ENCODE data around the gene DCAF5. TPM values are rescaled to one million over a fixed set of nuclear protein-coding genes. Genes with fewer than 3 reads are reported as not detected.

The DCAF5 gene
- total and polyA plus RNA-seq, 8 donors: 15.9 to 30.4 (median 20.2) TPM

DNA sequence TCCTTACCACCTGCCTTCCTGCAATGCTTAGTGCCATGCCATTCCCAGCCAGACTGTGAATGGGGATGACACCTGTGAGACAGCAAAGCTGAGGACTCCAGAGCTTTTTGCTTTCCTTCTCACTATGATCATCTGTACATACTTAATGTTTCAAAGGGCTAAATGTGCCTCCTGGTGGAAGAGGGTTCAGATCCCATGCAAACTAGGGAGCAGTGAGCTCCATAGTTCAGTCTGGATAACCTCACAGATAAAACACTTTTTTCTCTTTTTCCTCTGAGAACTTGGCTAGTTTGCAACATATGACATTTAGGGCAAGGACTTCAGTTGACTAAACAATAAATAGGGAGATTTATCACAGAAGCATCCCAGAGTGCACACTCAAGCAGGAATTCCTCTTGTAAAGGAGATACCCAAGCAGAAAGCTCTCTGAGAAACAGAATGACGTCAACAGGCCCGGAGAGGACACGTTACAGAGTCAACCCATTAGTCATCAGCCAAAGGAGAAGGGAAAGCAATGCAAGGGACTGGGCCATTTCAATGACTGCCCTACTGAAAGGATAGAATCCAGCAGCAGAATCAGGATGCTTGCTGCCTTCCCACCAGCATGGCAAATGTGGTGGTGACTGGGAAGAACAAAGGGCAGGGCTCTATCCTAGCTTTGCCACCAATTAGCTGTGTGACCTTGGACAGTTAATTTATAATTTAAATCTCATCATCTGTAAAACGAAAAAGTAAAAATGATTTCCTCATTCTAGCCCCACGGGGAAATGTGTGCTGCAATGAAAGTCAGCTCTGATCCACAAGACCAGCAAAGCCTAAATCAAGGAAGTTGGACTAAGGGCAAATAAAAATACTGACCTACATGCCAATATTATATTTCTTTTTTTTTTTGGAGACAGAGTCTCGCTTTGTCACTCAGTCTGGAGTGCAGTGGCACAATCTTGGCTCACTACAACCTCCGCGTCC is 93.0 kb downstream of the DCAF5 start:
- Histone ChIP-seq H3K27ac (peak overlapping the region in 1 of 4 donors; percentile 50), H3K27me3 (no peaks in the 10 kb centered on the region), H3K36me3 (peaks cover 0 to 19% (median 6%) of the 10 kb centered on the region in 3 donors), H3K4me1 (no peaks in the 10 kb centered on the region), H3K9me3 (no peaks in the 10 kb centered on the region), H3K4me3 (no peak overlapping the region)
- TF ChIP-seq, protein P1, sequence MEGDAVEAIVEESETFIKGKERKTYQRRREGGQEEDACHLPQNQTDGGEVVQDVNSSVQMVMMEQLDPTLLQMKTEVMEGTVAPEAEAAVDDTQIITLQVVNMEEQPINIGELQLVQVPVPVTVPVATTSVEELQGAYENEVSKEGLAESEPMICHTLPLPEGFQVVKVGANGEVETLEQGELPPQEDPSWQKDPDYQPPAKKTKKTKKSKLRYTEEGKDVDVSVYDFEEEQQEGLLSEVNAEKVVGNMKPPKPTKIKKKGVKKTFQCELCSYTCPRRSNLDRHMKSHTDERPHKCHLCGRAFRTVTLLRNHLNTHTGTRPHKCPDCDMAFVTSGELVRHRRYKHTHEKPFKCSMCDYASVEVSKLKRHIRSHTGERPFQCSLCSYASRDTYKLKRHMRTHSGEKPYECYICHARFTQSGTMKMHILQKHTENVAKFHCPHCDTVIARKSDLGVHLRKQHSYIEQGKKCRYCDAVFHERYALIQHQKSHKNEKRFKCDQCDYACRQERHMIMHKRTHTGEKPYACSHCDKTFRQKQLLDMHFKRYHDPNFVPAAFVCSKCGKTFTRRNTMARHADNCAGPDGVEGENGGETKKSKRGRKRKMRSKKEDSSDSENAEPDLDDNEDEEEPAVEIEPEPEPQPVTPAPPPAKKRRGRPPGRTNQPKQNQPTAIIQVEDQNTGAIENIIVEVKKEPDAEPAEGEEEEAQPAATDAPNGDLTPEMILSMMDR (IDR thresholded peaks at IDR 0.05): no peak
- no peak for DNase-seq
- intact Hi-C loops (cut with DNase I): no loop called here
- 78 to 83% methylated on average over 8 of the region's 8 CpGs for WGBS, 2 donors
- no peak for FAIRE-seq
- ATAC-seq: peak in 3 of 4 donors; percentile 70 to 83 (median 83)

DNA sequence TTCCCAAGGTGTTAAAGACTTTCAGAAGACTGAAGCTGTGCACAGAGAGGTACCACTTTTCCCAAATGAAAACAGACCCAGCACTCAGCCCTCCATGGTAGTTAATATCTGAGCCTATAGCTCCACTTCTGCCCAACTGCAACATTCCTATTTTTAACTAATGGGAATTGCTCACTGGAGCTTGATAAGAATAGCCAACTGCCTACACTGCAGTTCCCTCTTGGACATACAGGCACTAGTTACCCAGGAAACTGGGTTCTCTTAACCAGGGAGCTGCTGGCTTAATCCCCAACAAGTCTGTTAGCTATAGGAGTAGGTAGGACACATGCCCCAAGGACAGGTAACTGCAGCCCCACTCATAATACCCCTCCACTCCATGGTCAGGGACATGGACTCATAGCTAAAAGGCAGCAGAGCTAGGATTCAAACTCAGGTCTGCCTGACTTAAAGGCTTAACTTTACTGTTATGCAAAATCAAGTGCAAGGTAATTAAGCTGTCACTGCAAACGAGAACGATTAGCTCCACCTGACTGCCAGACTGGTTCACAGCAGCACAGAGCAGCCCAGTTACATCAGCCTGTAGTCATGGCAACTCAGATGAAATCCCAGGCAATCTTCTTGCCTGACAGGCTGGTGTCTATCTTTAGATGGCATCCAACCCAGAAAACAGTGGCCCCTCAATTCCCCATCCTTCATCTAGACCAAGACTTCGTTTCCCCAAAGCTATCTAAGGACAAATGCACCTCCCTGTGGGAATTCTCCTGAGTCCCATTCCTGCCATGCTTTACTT is 96.7 kb downstream of the DCAF5 start:
- no peaks in the 10 kb centered on the region for H3K27me3 ChIP-seq
- TF ChIP-seq, protein P1 (IDR thresholded peaks at IDR 0.05): no peak
- H3K4me3 ChIP-seq: no peak overlapping the region
- H3K27ac ChIP-seq: no peak overlapping the region
- peak in 3 of 4 donors; percentile 42 to 64 (median 62) for ATAC-seq
- H3K36me3 ChIP-seq: peaks cover 4 to 32% (median 19%) of the 10 kb centered on the region in 3 donors
- H3K9me3 ChIP-seq: no peaks in the 10 kb centered on the region
- no peak for FAIRE-seq
- peaks cover 0 to 7% (median 2%) of the 10 kb centered on the region in 3 donors for H3K4me1 ChIP-seq
- WGBS, 2 donors: 50 to 58% methylated on average over 3 of the region's 3 CpGs
- intact Hi-C loops (cut with DNase I): no loop called here
- DNase-seq: no peak

DNA sequence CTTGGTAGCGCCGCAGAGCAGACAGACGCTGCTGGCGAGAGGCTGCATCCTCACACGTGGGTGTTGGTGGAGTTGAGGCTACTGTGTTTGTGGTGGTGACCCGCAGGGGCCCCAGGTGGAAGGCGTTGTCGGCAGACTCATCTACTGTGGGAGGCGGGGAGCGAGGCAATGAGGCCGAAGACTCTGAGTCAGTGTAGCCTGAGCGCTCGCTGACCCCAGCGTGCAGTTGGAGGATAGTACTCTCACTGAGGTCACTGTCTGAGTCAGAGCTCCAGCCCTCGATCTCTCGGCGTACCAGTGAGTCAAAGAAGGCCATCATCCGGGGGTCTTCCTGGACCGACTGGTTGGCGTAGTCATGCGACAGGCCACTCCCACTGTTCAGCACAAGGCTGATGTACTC is 97.8 kb downstream of the DCAF5 start:
- intact Hi-C loops (cut with DNase I): no loop called here
- FAIRE-seq (no peak), ATAC-seq (no peak), DNase-seq (no peak)
- TF ChIP-seq, protein P1 (IDR thresholded peaks at IDR 0.05): no peak
- Histone ChIP-seq H3K4me3 (no peak overlapping the region), H3K9me3 (no peaks in the 10 kb centered on the region), H3K27me3 (no peaks in the 10 kb centered on the region), H3K4me1 (peaks cover 0 to 18% (median 5%) of the 10 kb centered on the region in 3 donors), H3K36me3 (peaks cover 4 to 25% (median 19%) of the 10 kb centered on the region in 3 donors), H3K27ac (no peak overlapping the region)
- WGBS, 2 donors: 93 to 95% methylated on average over 21 of the region's 21 CpGs

DNA sequence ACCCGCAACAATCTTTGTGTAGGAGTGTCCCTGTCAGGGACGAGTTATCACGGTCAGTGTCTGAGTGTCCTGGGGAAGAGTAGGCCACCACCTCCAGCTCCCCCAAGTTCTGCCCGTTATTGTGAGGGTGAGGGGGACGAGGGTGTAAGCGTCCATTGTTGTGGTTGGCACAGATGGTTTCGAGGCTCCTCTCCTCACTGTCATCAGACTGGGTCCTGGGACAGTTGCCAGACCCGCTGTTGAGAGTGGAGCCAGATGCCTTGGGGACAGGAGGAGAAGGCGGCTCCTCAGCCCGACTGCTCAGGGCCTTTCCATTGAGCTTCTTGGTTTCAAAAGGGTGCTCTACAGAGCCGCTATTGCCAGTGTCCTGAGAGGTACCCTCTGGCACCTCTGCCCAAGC is 98.9 kb downstream of the DCAF5 start:
- TF ChIP-seq, protein P1 (IDR thresholded peaks at IDR 0.05): no peak
- intact Hi-C loops (cut with DNase I): no loop called here
- Histone ChIP-seq H3K27ac (no peak overlapping the region), H3K4me3 (no peak overlapping the region), H3K27me3 (no peaks in the 10 kb centered on the region), H3K9me3 (no peaks in the 10 kb centered on the region), H3K4me1 (peaks cover 0 to 22% (median 5%) of the 10 kb centered on the region in 3 donors), H3K36me3 (peaks cover 4 to 24% (median 19%) of the 10 kb centered on the region in 3 donors)
- 91 to 92% methylated on average over 11 of the region's 11 CpGs for WGBS, 2 donors
- ATAC-seq (no peak), FAIRE-seq (no peak), DNase-seq (no peak)

All from pancreas (tissue), 10 donors.